Astrocyte (in vitro differentiated cells and primary cell): ENCODE measurements around the gene IQCN. TPM values are rescaled to one million over a fixed set of nuclear protein-coding genes. Genes with fewer than 3 reads are reported as not detected.

ENCODE experiments used
- DNase-seq: peaks from one replicate; pipeline ENCODE4 v3.0.0-alpha.2; 2010; ENCODE audit warnings: low read depth
- FAIRE-seq: peaks from 2 replicates; lab custom pipeline; 2011; peaks lifted over from hg19 to GRCh38; lab: Jason Lieb, UNC
- H2AFZ ChIP-seq: 2 replicates; pipeline ENCODE4 v1.6.0; 2012; ENCODE audit warnings: low read depth, low read length, inconsistent platforms
- H3K27ac ChIP-seq: 2 replicates; pipeline ENCODE4 v1.5.1; 2011; ENCODE audit warnings: low read depth, low read length, inconsistent platforms
- H3K27me3 ChIP-seq: 2 replicates; pipeline ENCODE4 v1.6.0; 2011; ENCODE audit warnings: low read length, inconsistent platforms; ENCODE audit not compliant: insufficient read depth
- H3K36me3 ChIP-seq: 2 replicates; pipeline ENCODE4 v1.5.1; 2011; ENCODE audit warnings: low read length, inconsistent platforms; ENCODE audit not compliant: insufficient read depth
- H3K4me1 ChIP-seq: 2 replicates; pipeline ENCODE4 v1.5.1; 2011; ENCODE audit warnings: low read length, inconsistent platforms; ENCODE audit not compliant: insufficient read depth
- H3K4me2 ChIP-seq: 2 replicates; pipeline ENCODE4 v1.6.0; 2012; ENCODE audit warnings: low read length, inconsistent platforms
- H3K4me3 ChIP-seq: 2 replicates; pipeline ENCODE4 v1.5.1; 2011; ENCODE audit warnings: low read depth, mild to moderate bottlenecking, low read length, inconsistent platforms; ENCODE audit not compliant: insufficient read depth
- H3K79me2 ChIP-seq: 2 replicates; pipeline ENCODE4 v1.6.0; 2012; ENCODE audit warnings: mild to moderate bottlenecking, low read length, inconsistent platforms; ENCODE audit not compliant: insufficient read depth
- H3K9ac ChIP-seq: 2 replicates; pipeline ENCODE4 v1.6.0; 2012; ENCODE audit warnings: mild to moderate bottlenecking, low read length, inconsistent platforms
- H3K9me3 ChIP-seq: 2 replicates; pipeline ENCODE4 v1.5.1; 2012; ENCODE audit warnings: low read depth, mild to moderate bottlenecking, low read length, inconsistent platforms; ENCODE audit not compliant: insufficient read depth
- H4K20me1 ChIP-seq: 2 replicates; pipeline ENCODE4 v1.6.0; 2012; ENCODE audit warnings: low read length, inconsistent platforms; ENCODE audit not compliant: insufficient read depth
- H3K27ac Mint-ChIP-seq: one replicate; pipeline ENCODE4 v1.8.0; 2021; ENCODE audit warnings: mild to moderate bottlenecking, mixed read lengths; ENCODE audit not compliant: unreplicated experiment
- H3K27me3 Mint-ChIP-seq: one replicate; pipeline ENCODE4 v1.8.0; 2021; ENCODE audit warnings: low read depth, mixed read lengths; ENCODE audit not compliant: unreplicated experiment
- H3K36me3 Mint-ChIP-seq: one replicate; pipeline ENCODE4 v1.8.0; 2021; ENCODE audit warnings: low read depth, mixed read lengths; ENCODE audit not compliant: unreplicated experiment
- H3K4me1 Mint-ChIP-seq: one replicate; pipeline ENCODE4 v1.8.0; 2021; ENCODE audit warnings: low read depth, mixed read lengths; ENCODE audit not compliant: unreplicated experiment
- H3K4me3 Mint-ChIP-seq: one replicate; pipeline ENCODE4 v1.8.0; 2021; ENCODE audit warnings: mild to moderate bottlenecking, moderate library complexity, mixed read lengths; ENCODE audit not compliant: unreplicated experiment
- H3K9me3 Mint-ChIP-seq: one replicate; pipeline ENCODE4 v1.8.0; 2021; ENCODE audit warnings: mild to moderate bottlenecking, mixed read lengths; ENCODE audit not compliant: unreplicated experiment
- EZH2 ChIP-seq: IDR thresholded peaks from 2 replicates; pipeline ENCODE4 v1.6.1; 2012; ENCODE audit warnings: mild to moderate bottlenecking, low read length, inconsistent platforms; ENCODE audit not compliant: insufficient read depth
- total RNA-seq: library from RNA; stranded (reverse); gene quantifications from 2 replicates; pipeline ENCODE4 v1.2.1, GENCODE V29; 2021
- TF ChIP-seq, protein P1 (sequence below): IDR thresholded peaks from 2 replicates; pipeline ENCODE4 v1.5.1; 2011; ENCODE audit warnings: low read depth, mild to moderate bottlenecking, inconsistent platforms, low read length, moderate library complexity; ENCODE audit not compliant: insufficient read depth

Gene IQCN
- total RNA-seq, 1 donor from 2014 or later: 1.7 TPM

DNA sequence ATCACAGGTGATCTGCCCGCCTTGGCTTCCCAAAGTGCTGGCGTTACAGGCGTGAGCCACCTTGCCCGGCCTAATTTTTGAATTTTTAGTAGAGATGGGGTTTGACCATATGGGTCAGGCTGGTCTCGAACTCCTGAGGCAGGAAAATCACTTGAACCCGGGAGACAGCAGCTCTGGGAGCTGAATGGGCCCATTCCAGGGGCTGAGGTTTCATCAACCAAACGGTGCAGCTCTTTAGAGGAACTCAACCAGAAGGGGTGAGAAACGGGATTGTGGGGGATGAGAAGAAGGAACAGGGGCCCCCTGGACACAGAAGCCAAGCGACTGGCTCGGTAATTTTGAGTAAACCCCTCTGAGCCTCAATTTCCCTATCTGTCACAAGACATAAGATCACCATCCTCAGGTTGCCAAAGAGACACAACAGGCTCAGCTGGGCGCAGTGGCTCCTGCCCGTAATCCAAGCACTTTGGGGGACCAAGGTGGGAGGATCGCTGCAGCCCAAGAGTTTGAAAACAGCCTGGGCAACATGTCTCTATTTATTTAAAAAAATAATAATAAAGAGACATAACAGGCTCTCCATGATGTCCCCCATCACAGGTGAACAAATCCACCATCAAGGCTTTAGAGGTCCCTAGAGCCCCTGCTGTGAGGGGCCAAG is 562 bp downstream of the IQCN start:
- Histone ChIP-seq H3K79me2 (peaks cover 32% of the 10 kb centered on the region), H2AFZ (no peak overlapping the region), H3K36me3 (peaks cover 4% of the 10 kb centered on the region), H4K20me1 (peaks cover 54% of the 10 kb centered on the region), H3K27me3 (no peaks in the 10 kb centered on the region), H3K4me1 (peaks cover 29% of the 10 kb centered on the region), H3K4me3 (no peak overlapping the region), H3K4me2 (no peak overlapping the region), H3K9ac (no peak overlapping the region), H3K27ac (no peak overlapping the region), H3K9me3 (no peaks in the 10 kb centered on the region)
- peaks cover 7% of the 10 kb centered on the region for H3K36me3 Mint-ChIP-seq
- no peak overlapping the region for H3K4me3 Mint-ChIP-seq
- no peaks in the 10 kb centered on the region for H3K27me3 Mint-ChIP-seq
- no peak for FAIRE-seq
- H3K4me1 Mint-ChIP-seq: peaks cover 6% of the 10 kb centered on the region
- H3K27ac Mint-ChIP-seq: peak overlapping the region; percentile 26
- no peak for DNase-seq
- TF ChIP-seq, protein P1, sequence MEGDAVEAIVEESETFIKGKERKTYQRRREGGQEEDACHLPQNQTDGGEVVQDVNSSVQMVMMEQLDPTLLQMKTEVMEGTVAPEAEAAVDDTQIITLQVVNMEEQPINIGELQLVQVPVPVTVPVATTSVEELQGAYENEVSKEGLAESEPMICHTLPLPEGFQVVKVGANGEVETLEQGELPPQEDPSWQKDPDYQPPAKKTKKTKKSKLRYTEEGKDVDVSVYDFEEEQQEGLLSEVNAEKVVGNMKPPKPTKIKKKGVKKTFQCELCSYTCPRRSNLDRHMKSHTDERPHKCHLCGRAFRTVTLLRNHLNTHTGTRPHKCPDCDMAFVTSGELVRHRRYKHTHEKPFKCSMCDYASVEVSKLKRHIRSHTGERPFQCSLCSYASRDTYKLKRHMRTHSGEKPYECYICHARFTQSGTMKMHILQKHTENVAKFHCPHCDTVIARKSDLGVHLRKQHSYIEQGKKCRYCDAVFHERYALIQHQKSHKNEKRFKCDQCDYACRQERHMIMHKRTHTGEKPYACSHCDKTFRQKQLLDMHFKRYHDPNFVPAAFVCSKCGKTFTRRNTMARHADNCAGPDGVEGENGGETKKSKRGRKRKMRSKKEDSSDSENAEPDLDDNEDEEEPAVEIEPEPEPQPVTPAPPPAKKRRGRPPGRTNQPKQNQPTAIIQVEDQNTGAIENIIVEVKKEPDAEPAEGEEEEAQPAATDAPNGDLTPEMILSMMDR: no peak
- TF ChIP-seq EZH2: no peak
- H3K9me3 Mint-ChIP-seq: no peaks in the 10 kb centered on the region

DNA sequence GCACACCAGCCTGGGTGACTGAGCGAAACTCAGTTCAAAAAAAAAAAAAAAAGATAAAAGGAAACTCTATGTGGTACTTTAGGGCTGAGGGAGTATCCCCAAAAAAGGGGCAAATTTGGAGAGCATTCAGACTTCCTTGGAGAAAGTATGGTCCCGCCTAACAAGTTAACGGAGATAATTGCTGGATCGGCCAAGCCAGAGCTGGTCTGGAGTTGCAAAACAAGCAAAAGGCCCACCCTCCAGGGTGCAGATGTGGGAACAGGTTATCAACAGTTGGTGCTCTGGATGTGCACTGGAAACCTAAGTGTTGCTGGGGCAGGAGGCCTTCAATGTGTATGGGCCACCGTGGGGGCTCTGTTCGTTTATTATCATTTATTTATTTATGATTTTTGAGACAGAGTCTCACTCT is 2.8 kb downstream of the IQCN start:
- DNase-seq: no peak

More for the DNA sequence above, 2.8 kb downstream of the IQCN start:
- Histone ChIP-seq H3K36me3 (no peaks in the 10 kb centered on the region), H3K27ac (no peak overlapping the region), H3K79me2 (peaks cover 15% of the 10 kb centered on the region), H3K9me3 (no peaks in the 10 kb centered on the region), H4K20me1 (peaks cover 40% of the 10 kb centered on the region), H3K4me1 (peaks cover 20% of the 10 kb centered on the region), H3K4me3 (no peak overlapping the region), H3K27me3 (no peaks in the 10 kb centered on the region), H2AFZ (no peak overlapping the region), H3K4me2 (no peak overlapping the region), H3K9ac (no peak overlapping the region)
- no peak overlapping the region for H3K4me3 Mint-ChIP-seq
- H3K27me3 Mint-ChIP-seq: no peaks in the 10 kb centered on the region
- TF ChIP-seq, protein P1: no peak
- no peak for TF ChIP-seq EZH2
- H3K36me3 Mint-ChIP-seq: peaks cover 15% of the 10 kb centered on the region
- no peak overlapping the region for H3K27ac Mint-ChIP-seq
- no peaks in the 10 kb centered on the region for H3K4me1 Mint-ChIP-seq
- H3K9me3 Mint-ChIP-seq: no peaks in the 10 kb centered on the region
- FAIRE-seq: no peak
